AG09309 (cell line): Measurements from ENCODE around the gene CALN1.

Experiments used
- DNase-seq: peaks from one replicate; pipeline ENCODE4 v3.0.0-alpha.2; 2010; ENCODE audit warnings: low read depth
- H3K4me3 ChIP-seq: 2 replicates; pipeline ENCODE4 v1.5.1; 2011; ENCODE audit warnings: mild to moderate bottlenecking, low read depth, low read length, moderate library complexity; ENCODE audit not compliant: control insufficient read depth
- CTCF ChIP-seq: IDR thresholded peaks from 2 replicates; pipeline ENCODE4 v1.5.1; 2011; ENCODE audit warnings: mild to moderate bottlenecking, low read depth, low read length, inconsistent platforms; ENCODE audit not compliant: insufficient read depth, control insufficient read depth; ENCODE audit errors: missing control alignments

CALN1 gene

GRCh38 chr7:71912476-71912875 lies 499.7 kb downstream of the CALN1 start:
- no peak for DNase-seq
- no peak overlapping the region for H3K4me3 ChIP-seq
- no peak for TF ChIP-seq CTCF

GRCh38 chr7:71911051-71911450 lies 501.1 kb downstream of the CALN1 start:
- no peak for DNase-seq
- H3K4me3 ChIP-seq, result no peak overlapping the region
- TF ChIP-seq CTCF, result no peak

- no peak for TF ChIP-seq CTCF
Measured at GRCh38 chr7:71905821-71906220, 506.3 kb downstream of the CALN1 start.

GRCh38 chr7:71904484-71904883 lies 507.7 kb downstream of the CALN1 start:
- TF ChIP-seq CTCF, result no peak
- no peak overlapping the region for H3K4me3 ChIP-seq
- no peak for DNase-seq

More at GRCh38 chr7:71905821-71906220, 506.3 kb downstream of the CALN1 start:
- H3K4me3 ChIP-seq, result no peak overlapping the region
- no peak for DNase-seq

- no peak overlapping the region for H3K4me3 ChIP-seq
- no peak for DNase-seq
- no peak for TF ChIP-seq CTCF
Measured at GRCh38 chr7:71900556-71900955, 511.6 kb downstream of the CALN1 start.

- DNase-seq, result no peak
- H3K4me3 ChIP-seq, result no peak overlapping the region
- TF ChIP-seq CTCF, result no peak
Measured at GRCh38 chr7:71896535-71896934, 515.6 kb downstream of the CALN1 start.

GRCh38 chr7:71886046-71886445 lies 526.1 kb downstream of the CALN1 start:
- DNase-seq, result no peak
- no peak for TF ChIP-seq CTCF
- no peak overlapping the region for H3K4me3 ChIP-seq
